Spleen (tissue), 11 donors: ENCODE data around the gene SIVA1. TPM values are rescaled to one million over a fixed set of nuclear protein-coding genes. Genes with fewer than 3 reads are reported as not detected.
A peak's percentile ranks its signal among the peaks of the same experiment; 100 is the strongest.

ENCODE experiments used
- DNase-seq: peaks from one replicate; pipeline ENCODE4 v3.0.0-alpha.2; 2020
- H3K27ac ChIP-seq, 8 donors: fragments of 200-600 bp; sonication (generic) in 7 of 8; 1 replicate in 4 of 8; 2 replicates in 4 of 8; pipeline versions ENCODE4 v1.5.0 to v1.8.0; 2016 to 2021; ENCODE audit warnings: inconsistent platforms in 4 of 8, mild to moderate bottlenecking in 4 of 8, moderate library complexity in 1 of 8
- H3K27me3 ChIP-seq, 7 donors: fragments of 200-600 bp; sonication (generic) in 6 of 7; replicated peaks in 1 of 7; 1 replicate in 4 of 7; 2 replicates in 3 of 7; pipeline versions ENCODE4 v1.5.0 to v1.8.0; 2016 to 2021; ENCODE audit warnings: inconsistent platforms in 3 of 7, mild to moderate bottlenecking in 1 of 7
- H3K36me3 ChIP-seq, 6 donors: fragments of 200-600 bp; sonication (generic) in 5 of 6; 1 replicate in 4 of 6; 2 replicates in 2 of 6; pipeline versions ENCODE4 v1.5.0 to v1.8.0; 2016 to 2021; ENCODE audit warnings: inconsistent platforms in 2 of 6
- H3K4me1 ChIP-seq, 6 donors: fragments of 200-600 bp; sonication (generic) in 5 of 6; 1 replicate in 3 of 6; 2 replicates in 3 of 6; pipeline versions ENCODE4 v1.5.0 to v1.8.0; 2016 to 2021; ENCODE audit warnings: inconsistent platforms in 3 of 6
- H3K4me3 ChIP-seq, 8 donors: fragments of 200-600 bp; sonication (generic) in 7 of 8; 1 replicate in 4 of 8; 2 replicates in 4 of 8; pipeline versions ENCODE4 v1.5.0 to v1.8.0; 2016 to 2021; ENCODE audit warnings: inconsistent platforms in 4 of 8, mild to moderate bottlenecking in 4 of 8, moderate library complexity in 2 of 8
- H3K9me3 ChIP-seq, 8 donors: fragments of 200-600 bp; sonication (generic) in 7 of 8; 1 replicate in 4 of 8; 2 replicates in 4 of 8; pipeline versions ENCODE4 v1.5.0 to v1.8.0; 2016 to 2021; ENCODE audit warnings: inconsistent platforms in 4 of 8
- POLR2A ChIP-seq, 3 donors: fragments of 450-650 bp; IDR thresholded peaks; one replicate each; pipeline ENCODE4 v1.5.1; 2017; ENCODE audit warnings: antibody characterized with exemption in 3 of 3, mild to moderate bottlenecking in 1 of 3
- POLR2AphosphoS5 ChIP-seq, 3 donors: sonication (generic); formaldehyde crosslinking; IDR thresholded peaks; one replicate each; pipeline ENCODE4 v1.5.1; 2017; ENCODE audit warnings: antibody characterized with exemption in 3 of 3
- WGBS, 5 donors: extraction: QIAGEN DNeasy Blood & Tissue Kit in 3 of 5; methylation state at CpG; one replicate each; pipeline versions ENCODE4 v1.1.5 to v1.1.7; 2013 to 2018; 5-methylcytosine and 5-hydroxymethylcytosine counted together
- intact Hi-C: fragments of 100-400 bp; cut with DNase I; formaldehyde crosslinking; loops from one replicate; pipeline ENCODE4 v1.15.0; 2023; ENCODE audit warnings: low total_unique reads
- polyA plus RNA-seq, 3 donors: library from polyadenylated mRNA; stranded (reverse); fragments of 200-250 nt; gene quantifications; one replicate each; pipeline ENCODE4 v1.2.1, GENCODE V29; 2013
- total RNA-seq, 7 donors: library from RNA; depleted of rRNA in 3 of 7; stranded (reverse); fragments of >200 nt in 3 of 7; fragmentation: NEBNext Ultra II Directional in 4 of 7; extraction: Animal tissue kit (Norgen Biotek cat#: 25700) in 4 of 7; gene quantifications; one replicate each; pipeline versions ENCODE4 v1.1.0 to v1.2.1, GENCODE V29; 2016 to 2021
- TF ChIP-seq, protein P1 (sequence below), 11 experiments: fragments of 200-600 bp in 7 of 11; fragments of 450-650 bp in 4 of 11; sonication (generic) in 4 of 11; IDR thresholded peaks in 8 of 11; conservative IDR thresholded peaks in 3 of 11; 1 replicate in 7 of 11; 2 replicates in 4 of 11; pipeline versions ENCODE4 v1.4.0 to v1.8.0; 2016 to 2021; ENCODE audit warnings: antibody characterized with exemption in 11 of 11, inconsistent platforms in 4 of 11, mild to moderate bottlenecking in 1 of 11
- donor health status: healthy with polysubstance abuse.
- donor health status: DM: no; HTN: no; CAD: no; lungs with moderate emphysema.
- donor health status: DM: no; HTN: no; CAD: no.
- donor health status: Bipolar disorder and iron deficiency.
- donor health status: healthy.
- donor health status: DM: no; HTN: no; CAD: no.
- donor health status: DM: yes; HTN: yes; CAD: no.

The SIVA1 gene
- total and polyA plus RNA-seq, 10 donors: 56.7 to 226 (median 141) TPM

DNA sequence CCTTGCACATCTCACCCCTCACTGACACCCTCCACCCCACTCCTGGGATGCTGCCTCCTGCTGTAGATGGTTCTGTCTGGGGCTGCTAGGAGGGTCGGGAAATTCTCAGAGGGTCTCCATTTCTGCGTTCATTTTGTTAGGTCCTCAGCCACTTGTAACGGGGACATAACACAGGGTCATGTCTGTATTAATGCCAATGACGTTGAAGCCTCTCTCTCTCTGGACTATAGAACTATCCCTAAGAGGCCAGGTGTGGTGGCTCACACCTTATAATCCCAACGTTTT lies 14.6 kb downstream of the SIVA1 start:
- Histone ChIP-seq H3K4me1 (peaks cover 13 to 44% (median 29%) of the 10 kb centered on the region in 6 donors), H3K27me3 (no peaks in the 10 kb centered on the region), H3K27ac (peak overlapping the region in 5 of 8 donors; percentile 44 to 74 (median 56)), H3K9me3 (peaks cover 0 to 12% (median 6%) of the 10 kb centered on the region in 8 donors), H3K36me3 (peaks cover 0 to 36% (median 23%) of the 10 kb centered on the region in 6 donors), H3K4me3 (no peak overlapping the region)
- DNase-seq: no peak
- intact Hi-C loops: no loop called here
- 70 to 80% (median 75%) methylated on average over 5 of the region's 5 CpGs for WGBS, 5 donors
- TF ChIP-seq, protein P1, sequence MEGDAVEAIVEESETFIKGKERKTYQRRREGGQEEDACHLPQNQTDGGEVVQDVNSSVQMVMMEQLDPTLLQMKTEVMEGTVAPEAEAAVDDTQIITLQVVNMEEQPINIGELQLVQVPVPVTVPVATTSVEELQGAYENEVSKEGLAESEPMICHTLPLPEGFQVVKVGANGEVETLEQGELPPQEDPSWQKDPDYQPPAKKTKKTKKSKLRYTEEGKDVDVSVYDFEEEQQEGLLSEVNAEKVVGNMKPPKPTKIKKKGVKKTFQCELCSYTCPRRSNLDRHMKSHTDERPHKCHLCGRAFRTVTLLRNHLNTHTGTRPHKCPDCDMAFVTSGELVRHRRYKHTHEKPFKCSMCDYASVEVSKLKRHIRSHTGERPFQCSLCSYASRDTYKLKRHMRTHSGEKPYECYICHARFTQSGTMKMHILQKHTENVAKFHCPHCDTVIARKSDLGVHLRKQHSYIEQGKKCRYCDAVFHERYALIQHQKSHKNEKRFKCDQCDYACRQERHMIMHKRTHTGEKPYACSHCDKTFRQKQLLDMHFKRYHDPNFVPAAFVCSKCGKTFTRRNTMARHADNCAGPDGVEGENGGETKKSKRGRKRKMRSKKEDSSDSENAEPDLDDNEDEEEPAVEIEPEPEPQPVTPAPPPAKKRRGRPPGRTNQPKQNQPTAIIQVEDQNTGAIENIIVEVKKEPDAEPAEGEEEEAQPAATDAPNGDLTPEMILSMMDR (IDR thresholded peaks at IDR 0.05 in 8 of 11, conservative IDR thresholded peaks at IDR 0.05 in 3 of 11): no peak
- TF ChIP-seq POLR2AphosphoS5 (IDR thresholded peaks at IDR 0.05) (no peak), POLR2A (IDR thresholded peaks at IDR 0.05) (no peak)

DNA sequence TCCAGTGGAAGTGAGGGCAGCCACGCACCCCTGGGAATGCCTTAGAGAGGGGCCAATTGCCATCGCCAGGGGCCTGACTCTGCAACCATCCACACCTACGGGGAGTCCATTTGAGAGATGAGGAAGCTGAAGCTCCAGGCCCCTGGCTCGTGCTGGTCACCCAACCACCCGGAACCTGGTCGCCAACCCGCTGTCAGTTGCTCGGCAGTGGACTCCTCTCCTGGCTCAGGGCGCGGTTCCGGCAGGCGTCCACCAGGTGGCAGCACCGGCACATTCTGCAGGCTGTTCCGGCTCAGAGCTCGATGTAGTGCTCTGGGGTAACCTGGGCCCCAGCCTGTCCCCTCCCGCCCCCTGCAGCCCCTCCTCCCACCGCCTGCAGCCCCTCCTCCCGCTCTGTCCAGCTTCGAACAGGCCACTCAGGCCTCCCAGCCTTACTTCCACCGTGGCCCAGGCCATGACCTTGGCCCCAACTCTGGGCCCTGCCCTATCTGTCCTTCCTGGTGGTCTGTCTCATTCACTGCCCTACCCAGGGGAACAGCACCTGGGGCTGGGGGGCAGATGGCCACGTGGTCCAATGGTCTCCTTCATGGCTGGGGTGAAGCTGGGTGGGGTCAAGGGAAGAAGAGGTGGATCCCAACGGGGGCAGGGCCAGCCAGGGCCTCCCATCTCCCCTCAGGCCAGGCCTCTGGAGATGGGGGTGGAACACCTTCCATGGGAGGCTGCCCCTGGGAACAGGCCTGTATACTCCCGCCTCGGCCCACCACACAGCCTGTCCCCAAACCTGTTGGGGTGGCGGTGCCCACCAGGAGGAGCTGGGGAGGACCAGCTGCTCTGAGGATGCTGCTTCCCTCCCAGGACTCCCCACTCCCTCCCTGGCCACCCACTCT lies 15.7 kb downstream of the SIVA1 start:
- TF ChIP-seq POLR2AphosphoS5 (IDR thresholded peaks at IDR 0.05): peak; percentile 72 to 83 (median 75)
- TF ChIP-seq POLR2A (IDR thresholded peaks at IDR 0.05): no peak
- TF ChIP-seq, protein P1 (IDR thresholded peaks at IDR 0.05 in 8 of 11, conservative IDR thresholded peaks at IDR 0.05 in 3 of 11): peak; percentile 82 to 98 (median 98)
- Histone ChIP-seq H3K4me3 (no peak overlapping the region), H3K9me3 (peaks cover 0 to 12% (median 6%) of the 10 kb centered on the region in 8 donors), H3K27me3 (no peaks in the 10 kb centered on the region), H3K36me3 (peaks cover 0 to 44% (median 34%) of the 10 kb centered on the region in 6 donors), H3K27ac (peak overlapping the region in 6 of 8 donors; percentile 27 to 74 (median 56)), H3K4me1 (peaks cover 13 to 46% (median 30%) of the 10 kb centered on the region in 6 donors)
- intact Hi-C loops: loop anchor here (2.0 kb wide), 1 partner anchor 56 kb away; no protein-coding TSS in a partner anchor
- DNase-seq: peak; percentile 98
- WGBS, 5 donors: 11 to 18% (median 15%) methylated on average over 14 to 25 of the region's 25 CpGs

DNA sequence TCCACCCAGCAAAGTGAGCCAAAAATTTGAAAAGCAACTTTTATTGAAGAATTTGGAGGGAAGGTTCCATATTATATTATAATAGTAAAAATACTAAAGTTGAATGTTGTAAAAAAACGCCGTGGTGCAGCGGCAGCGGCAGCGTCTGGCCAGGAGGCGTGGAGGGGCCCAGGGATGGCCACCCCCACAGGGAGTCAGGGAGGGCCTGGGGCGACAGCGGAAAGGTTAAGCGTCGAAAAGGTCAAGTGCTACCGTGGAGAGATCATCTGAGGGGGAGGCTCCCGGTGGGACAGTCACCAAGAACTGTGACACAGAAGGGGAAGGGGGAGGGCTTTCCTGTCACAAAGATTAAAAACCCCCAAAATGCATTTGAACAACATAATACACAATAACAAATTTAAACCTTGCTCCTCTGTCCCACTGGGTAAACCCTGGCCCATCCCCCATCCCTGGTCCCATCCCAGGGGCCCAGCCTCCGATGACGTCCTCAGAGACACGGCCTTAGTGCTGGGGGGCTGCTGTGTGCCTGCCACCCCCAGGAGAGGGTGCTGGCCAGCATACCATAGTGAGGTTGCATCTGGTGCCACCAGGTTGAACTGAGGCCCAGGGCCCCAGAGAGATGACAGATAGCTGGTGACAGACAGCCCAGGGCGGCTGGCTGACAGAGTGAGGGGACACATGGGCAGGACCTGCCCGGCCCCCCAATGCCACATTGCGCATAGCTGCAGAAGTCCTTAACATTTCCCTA lies 16.6 kb downstream of the SIVA1 start:
- H3K36me3 ChIP-seq: peaks cover 0 to 52% (median 39%) of the 10 kb centered on the region in 6 donors
- TF ChIP-seq POLR2A (IDR thresholded peaks at IDR 0.05) (no peak), POLR2AphosphoS5 (IDR thresholded peaks at IDR 0.05) (peak in 2 of 3 donors; percentile 5 to 37)
- TF ChIP-seq, protein P1 (IDR thresholded peaks at IDR 0.05 in 8 of 11, conservative IDR thresholded peaks at IDR 0.05 in 3 of 11): no peak
- H3K9me3 ChIP-seq: peaks cover 0 to 12% (median 6%) of the 10 kb centered on the region in 8 donors
- H3K4me1 ChIP-seq: peaks cover 13 to 46% (median 30%) of the 10 kb centered on the region in 6 donors
- intact Hi-C loops: loop anchor here (2.0 kb wide), 1 partner anchor 55 kb away; no protein-coding TSS in a partner anchor
- H3K27ac ChIP-seq: peak overlapping the region in 6 of 8 donors; percentile 27 to 74 (median 56)
- 80 to 83% (median 82%) methylated on average over 17 to 18 of the region's 18 CpGs for WGBS, 5 donors
- no peak for DNase-seq
- H3K4me3 ChIP-seq: no peak overlapping the region
- H3K27me3 ChIP-seq: no peaks in the 10 kb centered on the region
